ENCODE results near the gene CHST11.

- TF ChIP-seq CTCF (IDR thresholded peaks at IDR 0.05) (no peak), POLR2AphosphoS5 (IDR thresholded peaks at IDR 0.05) (no peak), POLR2A (IDR thresholded peaks at IDR 0.05) (no peak), EP300 (IDR thresholded peaks at IDR 0.05) (no peak)
Observed at GRCh38 chr12:104410786-104411185, 46.0 kb upstream of the CHST11 start.

Measured in sigmoid colon (tissue), 4 donors.